ENCODE data around the gene ACAP2.
"Not testable (repeated sequence)": the region's sequence is repeated elsewhere in the genome, so short reads cannot be mapped to it uniquely, and the experiment has no call there.

The ACAP2 gene

DNA sequence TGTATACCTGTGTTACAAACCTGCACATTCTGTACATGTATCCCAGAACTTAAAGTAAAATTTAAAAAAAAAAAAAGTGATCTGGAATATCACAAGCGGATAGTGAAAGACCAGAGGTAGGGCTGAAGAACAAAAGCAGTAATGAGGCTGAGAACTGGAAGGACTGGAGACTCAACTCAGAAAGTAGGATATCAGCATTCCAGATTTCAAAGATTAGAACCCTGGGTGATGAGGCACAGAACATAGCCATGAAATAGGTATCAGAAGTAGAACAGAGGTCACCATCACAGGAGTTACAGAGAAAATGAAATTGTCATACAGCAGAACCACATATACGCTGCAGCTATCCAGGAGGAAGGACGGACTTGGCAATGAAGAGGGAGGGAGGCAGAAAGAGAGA lies 56.1 kb downstream of the ACAP2 start:
- no peak for DNase-seq

DNA sequence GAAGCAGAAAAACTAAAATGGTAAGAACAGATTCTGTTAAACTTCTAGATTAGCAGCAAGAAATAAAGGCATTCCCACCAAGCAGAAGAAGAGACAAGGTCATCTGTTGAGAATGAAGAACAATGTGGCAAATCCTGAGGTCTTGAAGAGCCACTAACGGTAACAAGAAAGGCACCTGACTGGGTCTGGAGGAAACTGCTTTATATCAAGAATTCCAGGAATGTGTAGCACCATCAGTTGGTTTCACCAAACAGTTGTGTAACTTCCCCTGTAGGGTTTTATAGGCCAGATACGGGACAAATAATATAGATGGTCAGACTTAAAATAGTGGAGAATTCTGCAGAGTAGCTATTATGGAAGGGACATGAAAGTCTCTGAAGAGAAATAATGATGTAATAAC lies 57.3 kb downstream of the ACAP2 start:
- DNase-seq = no peak

DNA sequence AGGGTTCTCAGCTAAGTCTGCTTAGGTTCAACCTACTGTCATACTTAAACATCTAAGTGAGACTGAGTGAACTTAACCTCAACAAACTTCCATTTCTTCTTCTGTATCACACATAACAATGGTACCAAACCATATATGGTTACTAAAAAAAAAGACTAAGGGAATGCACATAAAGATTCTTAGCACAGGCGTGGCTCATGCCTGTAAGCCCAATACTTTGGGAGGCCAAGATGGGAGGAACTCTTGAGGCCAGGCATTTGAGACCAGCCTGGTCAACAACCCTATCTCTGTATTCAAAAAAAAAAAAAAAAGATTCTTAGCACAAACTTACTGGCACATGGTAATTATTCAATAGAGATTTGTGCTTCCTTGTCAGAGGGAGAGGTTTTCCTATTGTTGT lies 57.9 kb downstream of the ACAP2 start:
- DNase-seq = no peak

DNA sequence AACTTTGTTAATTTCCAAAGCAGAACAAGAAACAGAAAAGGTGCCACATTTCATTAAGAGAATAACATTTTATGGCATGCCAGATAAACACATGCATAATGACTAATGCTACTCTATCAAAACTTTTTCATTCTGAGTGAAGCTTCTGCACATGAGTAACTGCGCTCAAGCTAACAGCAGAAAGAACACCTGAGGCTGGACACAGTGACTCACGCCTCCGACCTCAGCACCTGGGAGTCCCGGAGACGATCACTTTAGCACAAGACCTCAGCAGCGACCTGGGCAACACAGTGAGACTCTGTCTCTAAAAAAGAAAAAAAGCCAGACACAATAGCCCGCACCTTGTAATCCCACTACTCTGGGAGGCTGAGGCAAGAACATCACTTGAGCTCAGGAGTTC lies 70.6 kb downstream of the ACAP2 start:
- no peak for DNase-seq

DNA sequence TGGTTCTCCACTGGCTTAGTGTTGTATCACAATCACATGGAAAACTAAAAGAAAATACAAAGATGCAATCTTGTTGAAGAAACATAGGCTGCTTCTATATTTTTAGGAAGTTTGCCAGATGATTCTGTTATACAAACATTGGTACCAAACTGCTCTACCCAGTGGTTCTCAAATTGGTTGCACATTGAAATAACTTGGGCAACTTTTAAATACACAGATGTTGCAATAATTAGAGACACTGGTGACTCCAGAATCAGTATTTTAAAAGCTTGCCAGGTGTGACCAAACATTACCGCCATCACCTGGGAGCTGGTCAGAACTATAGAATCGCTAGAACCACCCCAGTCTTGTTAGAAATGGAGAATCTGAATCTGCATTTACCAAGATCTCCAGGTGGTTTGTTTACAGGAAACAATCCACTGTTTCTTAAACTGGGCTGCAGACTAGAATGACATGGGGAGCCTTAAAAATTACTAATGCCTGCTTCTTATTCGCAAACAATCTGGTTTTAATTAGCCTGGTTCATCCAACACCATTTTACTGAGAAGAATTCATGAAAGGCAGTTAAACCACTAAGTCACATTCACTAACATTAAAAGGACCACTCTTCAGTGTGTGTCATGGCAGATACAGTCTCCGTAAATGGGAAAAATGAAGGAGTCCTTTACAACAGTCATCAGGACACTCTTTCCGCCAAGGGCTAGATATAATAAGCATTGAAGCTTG lies 76.5 kb downstream of the ACAP2 start:
- no peak for DNase-seq

DNA sequence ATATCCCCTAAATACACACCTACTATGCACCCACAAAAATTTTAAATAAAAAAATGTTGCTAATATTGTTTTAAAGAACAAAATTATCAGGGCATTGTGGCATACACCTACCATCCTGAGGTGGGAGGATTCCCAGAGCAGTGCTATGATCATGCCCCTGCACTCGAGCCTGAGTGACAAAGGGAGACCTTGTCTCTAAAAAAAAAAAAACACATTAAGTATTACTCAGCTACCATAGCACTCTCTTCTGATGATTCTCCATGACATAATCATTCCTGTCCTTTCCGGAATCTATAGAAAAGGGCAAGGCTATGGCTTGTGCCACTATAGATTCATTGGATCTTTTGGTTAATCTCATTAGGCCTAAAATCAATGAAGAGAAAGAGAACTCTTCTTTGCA lies 77.4 kb downstream of the ACAP2 start:
- DNase-seq = no peak

DNA sequence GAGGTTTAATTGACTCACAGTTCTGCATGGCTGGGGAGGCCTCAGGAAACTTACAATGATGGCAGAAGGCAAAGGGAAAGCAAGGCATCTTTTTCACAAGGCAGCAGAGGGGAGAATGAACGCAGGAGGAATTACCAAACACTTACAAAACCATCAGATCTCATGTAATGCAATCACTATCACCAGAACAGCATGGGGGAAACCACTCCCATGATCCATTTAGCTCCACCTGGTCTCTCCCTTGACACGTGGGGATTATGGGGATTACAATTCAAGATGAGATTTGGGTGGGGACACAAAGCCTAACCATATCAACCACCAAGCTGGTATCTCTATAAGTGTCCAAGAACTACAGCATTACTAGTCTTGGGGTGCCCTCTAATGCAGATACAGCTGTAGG lies 85.0 kb downstream of the ACAP2 start:
- not testable (repeated sequence) for DNase-seq

DNA sequence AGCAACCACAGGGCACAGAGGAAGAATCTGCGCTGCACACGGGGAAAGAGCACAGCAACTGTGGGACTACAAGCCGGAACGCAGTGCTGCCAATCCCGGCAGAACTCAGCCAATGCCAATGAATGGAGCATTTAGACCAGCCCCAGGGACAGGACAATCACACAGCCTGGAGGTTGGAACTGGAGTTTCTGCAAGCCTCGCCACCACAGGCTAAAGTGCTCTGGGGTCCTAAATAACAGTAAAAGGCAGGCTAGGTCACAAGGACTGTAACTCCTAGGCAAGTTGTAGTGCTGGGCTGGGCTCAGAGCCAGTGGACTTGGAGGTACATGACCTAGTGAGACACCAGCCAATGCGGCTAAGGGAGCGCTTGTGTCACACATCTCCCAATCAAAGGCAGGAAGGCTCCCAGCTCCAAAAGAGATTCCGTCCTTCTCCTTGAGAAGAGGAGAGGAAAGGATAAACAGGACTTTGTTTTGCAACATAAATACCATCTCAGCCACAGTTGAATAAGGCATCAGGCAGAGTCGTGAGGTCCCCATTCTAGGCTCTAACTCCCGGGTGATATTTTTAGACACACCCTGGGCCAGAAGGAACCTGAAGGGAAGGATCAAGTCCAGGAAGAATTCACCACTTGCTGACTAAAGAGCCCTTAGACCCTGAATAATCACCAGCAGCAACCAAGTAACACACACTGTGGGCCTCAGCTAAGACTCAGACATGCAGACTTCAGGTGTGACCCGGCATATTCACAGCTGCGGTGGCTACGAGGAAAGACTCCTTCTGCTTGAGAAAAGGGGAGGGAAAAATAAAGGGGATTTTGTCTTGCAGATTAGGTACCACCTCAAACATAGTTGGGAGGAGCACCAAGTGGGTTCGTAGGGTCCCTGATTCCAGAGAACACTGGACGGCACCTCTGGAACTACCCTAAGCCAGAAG lies 86.4 kb downstream of the ACAP2 start:
- DNase-seq = no peak

DNA sequence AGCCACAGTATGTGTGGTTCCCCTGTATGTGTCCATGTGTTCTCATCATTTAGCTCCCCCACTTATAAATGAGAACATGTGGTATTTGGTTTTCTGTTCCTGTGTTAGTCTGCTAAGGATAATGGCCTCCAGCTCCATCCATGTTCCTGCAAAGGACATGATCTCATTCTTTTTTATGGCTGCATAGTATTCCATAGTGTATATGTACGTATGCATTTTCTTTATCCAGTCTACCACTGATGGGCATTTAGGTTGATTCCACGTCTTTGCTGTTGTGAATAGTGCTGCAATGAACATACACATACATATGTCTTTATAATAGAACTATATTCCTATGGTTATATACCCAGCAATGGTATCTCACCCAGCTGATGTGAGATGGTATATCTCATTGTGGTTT lies 88.8 kb downstream of the ACAP2 start:
- DNase-seq = not testable (repeated sequence)

DNA sequence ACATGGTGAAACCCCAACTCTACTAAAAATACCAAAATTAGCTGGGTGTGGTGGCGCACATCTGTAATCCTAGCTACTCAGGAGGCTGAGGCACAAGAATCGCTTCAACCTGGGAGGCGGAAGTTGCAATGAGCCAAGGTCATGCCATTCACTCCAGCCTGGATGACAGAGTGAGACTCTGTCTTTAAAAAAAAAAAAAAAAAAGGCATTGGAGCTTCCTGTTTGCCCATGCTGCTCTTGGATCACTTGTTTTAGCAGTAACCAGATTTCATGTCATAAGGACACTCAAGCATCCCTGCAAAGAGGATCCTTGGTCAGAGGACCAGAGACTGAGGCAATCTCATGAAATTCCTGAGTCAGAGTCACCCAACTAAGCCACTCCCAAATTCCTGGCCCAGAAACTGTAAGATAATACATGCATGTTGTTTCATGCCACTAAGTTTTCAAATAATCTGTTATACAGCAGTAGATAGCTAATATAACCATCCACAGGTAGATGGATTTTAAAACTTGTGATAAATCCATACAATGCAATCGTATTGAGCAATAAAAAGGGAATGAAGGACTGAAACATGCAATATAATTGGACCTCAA lies 89.8 kb downstream of the ACAP2 start:
- DNase-seq = peak; percentile 29

DNA sequence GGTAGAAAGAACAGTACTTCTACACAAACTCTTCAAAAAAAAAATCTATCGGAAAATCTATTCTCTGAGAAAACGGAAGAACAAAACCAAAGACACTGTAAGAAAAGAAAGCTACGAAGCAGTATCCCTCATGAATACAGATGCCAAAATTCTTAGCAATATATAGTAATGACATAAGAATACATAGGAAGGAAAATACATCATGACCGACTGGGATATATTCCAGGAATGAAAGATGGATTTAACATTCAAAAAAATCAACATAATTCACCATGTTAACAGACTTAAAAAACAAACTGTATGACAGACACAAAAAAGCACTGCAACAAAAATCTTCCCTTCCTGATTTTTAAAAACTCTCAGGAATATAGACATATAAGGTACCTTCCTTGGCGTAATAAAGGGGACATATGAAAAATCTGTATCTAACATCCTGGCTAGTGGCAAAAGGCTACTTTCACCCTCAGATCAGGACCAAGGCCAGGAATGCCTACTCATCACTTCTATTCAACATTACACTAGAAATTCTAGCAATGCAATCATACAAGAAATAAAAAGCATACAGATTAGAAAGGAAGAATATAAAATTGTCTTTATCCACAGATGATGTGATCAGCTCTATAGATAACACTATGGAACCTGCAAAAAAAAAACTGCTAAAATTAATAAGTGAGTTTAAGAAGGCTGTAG lies 94.2 kb downstream of the ACAP2 start:
- no peak for DNase-seq

DNA sequence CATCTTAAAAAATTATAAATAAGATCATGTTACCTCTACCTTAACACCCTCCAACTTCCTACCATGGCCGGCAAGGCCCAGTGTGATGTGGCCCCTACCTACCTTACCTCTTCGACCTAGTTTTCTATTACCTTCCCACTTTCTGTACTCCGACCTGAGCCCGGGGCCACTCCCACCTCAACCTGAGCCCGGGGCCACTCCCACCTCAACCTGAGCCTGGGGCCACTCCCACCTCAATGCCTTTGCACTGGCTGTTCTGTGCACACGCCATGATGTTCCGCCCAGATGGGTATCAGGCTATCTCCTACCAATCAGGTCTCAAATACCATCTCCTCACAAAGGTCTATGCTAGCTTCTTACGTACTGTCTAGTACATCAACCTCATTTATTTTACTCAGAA lies 105.1 kb downstream of the ACAP2 start:
- DNase-seq = no peak

DNA sequence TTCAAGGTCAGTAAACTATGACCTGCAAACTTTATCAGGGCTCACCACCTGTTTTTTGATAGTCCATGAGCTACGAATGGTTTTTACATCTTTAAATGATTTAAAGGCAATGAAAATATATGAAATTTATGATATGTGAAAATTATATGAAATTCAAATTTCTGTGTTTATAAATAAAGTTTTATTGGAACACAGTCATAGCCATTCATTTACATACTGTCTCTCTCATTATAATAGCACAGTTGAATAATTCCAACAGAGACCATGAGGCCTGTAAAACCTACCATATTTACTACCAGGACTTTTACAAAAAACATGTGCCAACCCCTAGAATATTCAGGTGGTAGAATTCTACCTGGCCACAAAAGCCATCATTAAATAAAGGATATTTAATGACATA lies 107.9 kb downstream of the ACAP2 start:
- no peak for DNase-seq

DNA sequence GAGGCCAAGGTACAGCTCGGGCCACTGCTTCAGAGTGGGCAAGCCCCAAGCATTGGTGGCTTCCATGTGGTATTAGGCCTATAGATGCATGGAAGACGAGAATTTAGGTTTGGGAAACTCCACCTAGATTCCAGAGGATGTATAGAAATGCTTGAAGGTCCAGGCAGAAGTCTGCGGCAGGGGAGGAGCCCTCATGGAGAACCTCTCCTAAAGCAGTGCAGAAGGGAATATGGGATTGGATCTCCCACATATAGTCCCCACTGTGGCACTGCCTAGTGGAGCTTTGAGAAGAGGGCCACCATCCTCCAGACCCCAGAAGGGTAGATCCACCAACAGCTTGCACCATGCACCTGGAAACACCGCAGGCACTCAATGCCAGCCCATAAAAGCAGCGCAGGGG lies 123.8 kb downstream of the ACAP2 start:
- peak; percentile 5 for DNase-seq

DNA sequence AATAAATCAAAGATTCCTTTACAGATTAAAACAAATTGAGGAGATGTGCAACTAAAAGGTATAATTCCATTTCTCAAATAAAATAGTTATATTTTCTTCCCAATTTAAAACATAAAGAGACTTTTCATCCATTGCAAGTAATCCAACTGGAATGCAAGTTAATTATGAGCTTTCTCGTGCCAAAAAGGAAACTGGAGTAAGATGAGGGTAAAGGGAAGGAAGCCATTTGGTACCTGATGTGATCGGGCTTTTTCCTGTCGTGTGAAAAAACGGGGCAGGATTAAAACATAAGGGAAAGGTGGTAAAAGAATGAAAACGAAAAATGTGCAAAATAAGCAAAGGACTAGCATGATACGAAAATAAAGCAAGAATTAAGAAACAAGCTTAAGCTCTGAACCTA lies 130.1 kb downstream of the ACAP2 start:
- DNase-seq = no peak

DNA sequence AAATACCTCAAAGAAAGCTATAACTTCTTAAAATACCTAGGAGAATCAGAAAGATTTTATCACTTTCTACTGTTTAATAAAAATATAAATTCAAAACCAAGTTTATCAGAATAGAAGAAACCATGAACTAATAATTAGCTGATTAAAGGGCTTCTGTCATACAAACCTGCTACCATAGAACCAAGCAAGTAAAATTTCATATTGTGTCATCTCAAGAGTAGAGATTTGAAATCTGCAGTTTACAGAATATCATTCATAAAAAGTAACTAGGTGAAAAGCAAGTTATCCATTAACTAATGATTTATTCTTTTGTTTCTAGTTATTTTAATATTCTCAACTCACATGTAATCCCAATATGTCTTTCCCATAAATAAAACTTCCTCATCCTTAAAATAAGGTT lies 135.1 kb downstream of the ACAP2 start:
- DNase-seq = no peak

DNA sequence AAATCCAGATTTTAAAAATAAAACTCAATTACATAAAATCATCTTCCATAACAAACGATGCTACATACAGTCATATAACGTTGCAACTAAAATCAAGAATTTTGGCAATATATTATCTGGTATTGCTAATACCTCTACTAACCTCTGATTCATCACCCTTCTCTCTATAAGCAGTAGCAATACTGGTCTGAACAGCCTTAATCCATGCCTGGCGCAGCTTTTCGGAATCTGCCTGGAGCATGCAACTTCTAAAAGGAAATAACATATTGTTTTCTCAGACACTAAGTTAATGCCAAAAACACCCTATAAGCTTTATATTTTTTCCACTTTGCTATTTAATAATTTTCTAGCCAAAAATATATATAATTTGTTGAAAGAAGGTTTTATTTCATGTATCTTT lies 136.5 kb downstream of the ACAP2 start:
- no peak for DNase-seq

DNA sequence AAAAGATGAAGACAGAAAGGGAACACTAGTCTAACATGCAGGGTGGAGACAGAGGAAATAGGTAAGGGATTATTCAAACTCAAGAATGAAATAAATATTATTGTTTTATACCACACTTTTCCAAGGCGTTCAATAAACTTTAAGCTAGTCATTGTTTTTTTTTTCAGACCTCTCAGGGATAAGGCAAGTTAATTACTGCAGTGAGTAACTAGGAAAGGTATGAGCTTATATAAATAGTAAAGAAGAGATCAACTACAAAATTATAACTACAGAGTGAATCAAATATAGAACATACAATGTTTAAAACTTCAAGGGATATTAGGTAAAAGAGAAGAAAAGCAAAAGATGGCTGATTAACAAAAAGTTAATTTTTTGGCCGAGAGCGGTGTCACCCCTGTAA lies 140.4 kb downstream of the ACAP2 start:
- DNase-seq = no peak

DNA sequence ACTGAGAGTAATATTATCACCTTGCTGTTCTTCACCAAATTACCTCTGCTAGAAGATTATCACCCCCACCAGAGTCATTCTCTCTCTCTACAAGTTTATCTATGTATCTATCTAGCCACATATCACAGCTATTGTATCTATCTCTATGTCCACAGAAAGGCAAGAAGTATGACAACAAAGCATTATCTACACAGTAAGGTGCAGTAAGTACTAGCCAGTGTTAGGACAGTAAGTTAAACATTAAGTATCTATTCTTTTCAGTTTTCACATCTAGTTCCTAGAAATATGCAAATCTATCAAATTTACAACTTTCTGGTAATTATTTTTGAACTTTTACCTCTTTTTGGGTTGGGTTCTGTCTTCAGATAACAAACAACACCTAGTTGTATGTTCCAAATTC lies 145.4 kb downstream of the ACAP2 start:
- DNase-seq = no peak

DNA sequence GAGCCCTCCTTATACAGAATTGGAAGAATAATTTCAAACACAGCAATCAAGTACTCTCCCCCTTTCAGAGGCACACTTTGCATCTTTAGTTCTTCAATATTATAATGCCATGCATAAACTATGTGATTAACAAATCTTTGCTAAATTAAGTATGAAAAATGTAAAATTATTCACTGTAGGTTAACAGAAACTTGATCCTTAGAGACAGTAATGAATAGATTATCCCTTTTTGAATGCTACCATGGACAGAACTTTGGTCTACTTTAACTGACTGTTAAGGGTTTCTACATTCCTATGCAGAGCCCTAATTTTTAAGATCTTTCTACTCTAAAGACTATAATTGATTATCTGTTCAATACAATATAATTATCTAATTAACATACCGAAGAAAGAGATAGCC lies 146.2 kb downstream of the ACAP2 start:
- no peak for DNase-seq

DNA sequence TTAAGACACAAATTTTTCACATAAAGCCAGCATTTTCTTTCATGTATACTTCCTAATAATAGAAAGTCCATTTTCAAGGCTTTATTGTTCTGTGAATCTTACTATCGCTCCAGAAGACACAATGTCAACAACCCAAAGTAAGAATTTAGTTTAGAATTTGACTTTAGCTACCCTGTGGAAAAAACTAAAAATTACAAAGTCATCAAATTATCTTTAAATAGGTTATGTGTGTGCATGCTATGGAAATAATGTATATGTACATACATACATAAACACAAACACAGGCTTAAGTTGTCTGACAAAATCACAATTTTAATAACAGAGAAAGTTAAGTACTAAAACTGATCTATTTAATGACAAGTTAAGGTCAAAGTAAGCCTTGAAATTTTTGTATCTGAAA lies 151.7 kb downstream of the ACAP2 start:
- DNase-seq = no peak

DNA sequence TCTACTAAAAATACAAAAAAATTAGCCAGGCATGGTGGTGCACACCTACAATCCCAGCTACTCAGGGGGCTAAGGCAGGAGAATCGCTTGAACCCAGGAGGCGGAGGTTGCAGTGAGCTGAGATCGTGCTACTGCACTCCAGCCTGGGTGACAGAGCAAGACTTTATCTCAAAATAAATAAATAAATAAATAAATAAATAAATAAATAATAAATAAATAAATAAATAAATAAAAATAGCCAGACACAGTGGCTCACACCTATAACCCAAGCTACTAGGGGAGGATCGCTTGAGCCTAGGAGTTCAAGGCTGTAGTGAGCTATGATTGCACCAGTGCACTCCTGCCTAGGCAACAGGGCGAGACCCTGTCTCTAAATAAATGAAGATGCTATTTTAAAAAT lies 152.2 kb downstream of the ACAP2 start:
- DNase-seq = not testable (repeated sequence)

DNA sequence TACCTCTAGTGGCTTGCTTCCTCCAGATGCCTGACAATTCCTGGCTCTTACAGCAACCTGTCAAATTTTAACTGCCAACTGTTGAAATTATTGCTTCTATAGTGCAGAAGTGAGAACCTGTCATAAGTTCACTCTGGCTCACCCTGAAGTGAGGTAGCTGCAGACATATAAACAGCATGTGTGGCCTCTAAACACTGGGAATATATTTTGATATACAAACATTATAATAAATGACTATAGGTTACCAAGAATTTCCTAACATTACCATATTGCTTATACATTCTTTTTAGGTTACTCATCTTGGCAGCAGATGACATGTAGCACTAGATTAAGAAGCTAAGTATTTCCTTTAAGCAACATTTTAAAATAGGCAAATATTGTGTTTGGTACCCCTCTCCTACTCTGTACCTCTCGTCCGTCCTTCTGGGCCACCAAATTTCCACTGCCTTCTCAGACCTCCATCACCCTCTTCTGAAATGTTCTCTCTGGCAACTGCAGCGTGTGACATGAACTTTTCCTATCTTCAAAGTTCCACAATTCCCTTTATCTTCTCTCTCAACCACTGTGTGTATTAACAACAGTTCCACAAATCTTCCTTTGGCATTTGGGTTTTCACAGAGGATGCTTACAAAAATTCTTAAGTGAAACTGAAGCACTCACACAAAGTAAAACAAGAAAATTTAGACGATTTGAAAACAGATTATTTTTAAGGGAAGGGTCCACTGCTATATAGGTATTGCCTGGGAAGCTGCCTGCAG lies 156.5 kb downstream of the ACAP2 start:
- DNase-seq = no peak
